Activated T-cell treated with anti-CD3 and anti-CD28 coated beads, Interleukin-2, amount 50 U/mL, for 24 hours (primary cell): ENCODE results near the gene GYS1.
"Not testable (repeated sequence)": the region's sequence is repeated elsewhere in the genome, so short reads cannot be mapped to it uniquely, and the experiment has no call there.

Experiments used
- DNase-seq: peaks from one replicate; pipeline ENCODE4 v3.0.0-alpha.2; 2020
- H3K27ac Mint-ChIP-seq: 2 replicates; pipeline ENCODE4 v1.8.0; 2020; ENCODE audit warnings: mild to moderate bottlenecking, mixed read lengths
- H3K27me3 Mint-ChIP-seq: 2 replicates; pipeline ENCODE4 v1.8.0; 2020; ENCODE audit warnings: mixed read lengths
- H3K36me3 Mint-ChIP-seq: 2 replicates; pipeline ENCODE4 v1.8.0; 2020; ENCODE audit warnings: low read depth, mixed read lengths
- H3K4me1 Mint-ChIP-seq: 2 replicates; pipeline ENCODE4 v1.8.0; 2020; ENCODE audit warnings: low read depth, mixed read lengths
- H3K4me3 Mint-ChIP-seq: 2 replicates; pipeline ENCODE4 v1.8.0; 2020; ENCODE audit warnings: mild to moderate bottlenecking, moderate library complexity, mixed read lengths
- H3K9me3 Mint-ChIP-seq: 2 replicates; pipeline ENCODE4 v1.8.0; 2020; ENCODE audit warnings: mixed read lengths

Gene GYS1

DNA sequence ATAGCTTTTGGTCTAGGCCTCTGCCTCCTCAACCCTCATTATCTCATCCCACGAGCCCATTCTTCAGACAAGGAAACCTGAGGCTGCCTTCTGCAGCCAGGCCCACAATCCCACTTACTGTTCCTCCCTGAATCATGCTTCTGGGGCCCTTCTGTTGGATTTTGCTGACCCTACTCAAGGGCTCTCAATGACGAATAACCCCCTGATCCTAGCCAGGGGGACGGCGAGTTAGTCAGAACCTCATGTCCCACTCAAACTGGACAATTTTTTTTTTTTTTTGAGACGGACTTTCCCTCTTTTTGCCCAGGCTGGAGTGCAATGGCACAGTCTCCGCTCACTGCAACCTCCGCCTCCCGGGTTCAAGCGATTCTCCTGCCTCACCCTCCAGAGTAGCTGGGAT, 29.0 kb upstream of the GYS1 start:
- no peaks in the 10 kb centered on the region for H3K9me3 Mint-ChIP-seq
- peaks cover 12% of the 10 kb centered on the region for H3K27me3 Mint-ChIP-seq
- H3K4me3 Mint-ChIP-seq: no peak overlapping the region
- H3K36me3 Mint-ChIP-seq: peaks cover under 1% of the 10 kb centered on the region
- peaks cover 34% of the 10 kb centered on the region for H3K4me1 Mint-ChIP-seq
- DNase-seq: no peak
- no peak overlapping the region for H3K27ac Mint-ChIP-seq

DNA sequence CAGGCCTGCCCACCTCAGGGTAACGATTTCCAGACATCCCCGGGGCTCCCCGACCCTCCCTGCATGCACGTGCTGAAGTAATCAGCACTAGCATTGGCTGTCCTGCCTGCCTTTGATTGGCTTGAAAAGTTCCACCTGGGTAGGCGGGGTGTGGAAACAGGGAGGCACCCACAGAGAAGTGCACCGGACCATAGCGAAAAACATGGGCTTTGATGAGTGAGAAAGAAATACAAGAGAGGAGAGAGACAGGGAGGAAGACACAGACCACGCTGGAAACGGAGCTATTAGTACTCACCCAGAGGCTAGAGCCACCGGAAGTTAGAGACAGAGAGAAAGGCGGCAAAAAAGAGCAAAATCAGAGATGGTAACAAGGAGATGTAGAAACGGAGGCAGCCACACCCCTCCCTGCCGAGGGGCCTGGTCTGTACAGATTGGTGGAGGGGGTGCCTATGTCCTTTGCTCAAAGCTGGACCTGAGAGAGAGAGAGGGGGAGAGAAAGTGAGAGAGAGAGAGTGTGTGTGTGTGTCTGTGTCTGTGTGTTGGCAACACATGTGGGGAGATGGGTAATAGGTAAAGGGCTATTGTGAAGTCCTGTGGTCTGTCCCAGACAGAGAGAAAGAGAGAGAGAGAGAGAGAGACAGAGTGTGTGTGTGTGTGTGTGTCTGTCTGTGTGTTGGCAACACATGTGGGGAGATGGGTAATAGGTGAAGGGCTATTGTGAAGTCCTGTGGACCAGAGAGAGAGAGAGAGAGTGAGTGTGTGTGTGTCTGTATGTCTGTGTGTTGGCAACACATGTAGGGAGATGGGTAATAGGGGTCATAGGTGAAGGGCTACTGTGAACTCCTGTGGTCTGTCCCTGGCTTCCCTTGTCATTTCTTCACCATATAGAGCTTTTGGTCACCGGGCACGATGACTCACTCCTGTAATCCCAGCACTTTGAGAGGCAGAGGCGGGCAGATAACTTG, 28.1 kb upstream of the GYS1 start:
- Mint-ChIP-seq H3K36me3 (peaks cover 9% of the 10 kb centered on the region), H3K27me3 (peaks cover 12% of the 10 kb centered on the region), H3K4me3 (no peak overlapping the region), H3K9me3 (no peaks in the 10 kb centered on the region), H3K4me1 (peaks cover 34% of the 10 kb centered on the region), H3K27ac (peak overlapping the region; percentile 7)
- no peak for DNase-seq

DNA sequence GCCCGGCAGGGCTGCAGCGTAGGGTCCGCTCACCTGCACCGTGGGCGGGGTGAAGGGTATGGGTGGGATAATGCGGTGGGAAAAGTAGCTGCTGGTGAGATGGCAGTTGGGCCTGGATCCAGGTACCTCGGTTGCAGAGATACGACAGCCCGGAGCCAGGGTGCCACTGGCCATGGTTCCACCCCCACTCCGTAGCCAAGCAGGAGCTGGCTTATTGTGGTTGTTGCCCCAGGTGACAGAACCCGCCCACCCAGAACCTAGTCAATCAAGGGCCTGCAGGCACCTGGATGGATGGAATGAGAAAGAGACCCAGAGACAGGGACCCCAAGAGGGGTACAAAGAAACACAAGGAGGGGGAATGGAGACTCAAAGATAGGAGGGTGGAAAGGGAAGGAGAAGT, 27.2 kb upstream of the GYS1 start:
- Mint-ChIP-seq H3K27ac (no peak overlapping the region), H3K4me1 (peaks cover 34% of the 10 kb centered on the region), H3K27me3 (peaks cover 12% of the 10 kb centered on the region), H3K4me3 (no peak overlapping the region), H3K9me3 (no peaks in the 10 kb centered on the region), H3K36me3 (peaks cover 18% of the 10 kb centered on the region)
- DNase-seq: no peak

DNA sequence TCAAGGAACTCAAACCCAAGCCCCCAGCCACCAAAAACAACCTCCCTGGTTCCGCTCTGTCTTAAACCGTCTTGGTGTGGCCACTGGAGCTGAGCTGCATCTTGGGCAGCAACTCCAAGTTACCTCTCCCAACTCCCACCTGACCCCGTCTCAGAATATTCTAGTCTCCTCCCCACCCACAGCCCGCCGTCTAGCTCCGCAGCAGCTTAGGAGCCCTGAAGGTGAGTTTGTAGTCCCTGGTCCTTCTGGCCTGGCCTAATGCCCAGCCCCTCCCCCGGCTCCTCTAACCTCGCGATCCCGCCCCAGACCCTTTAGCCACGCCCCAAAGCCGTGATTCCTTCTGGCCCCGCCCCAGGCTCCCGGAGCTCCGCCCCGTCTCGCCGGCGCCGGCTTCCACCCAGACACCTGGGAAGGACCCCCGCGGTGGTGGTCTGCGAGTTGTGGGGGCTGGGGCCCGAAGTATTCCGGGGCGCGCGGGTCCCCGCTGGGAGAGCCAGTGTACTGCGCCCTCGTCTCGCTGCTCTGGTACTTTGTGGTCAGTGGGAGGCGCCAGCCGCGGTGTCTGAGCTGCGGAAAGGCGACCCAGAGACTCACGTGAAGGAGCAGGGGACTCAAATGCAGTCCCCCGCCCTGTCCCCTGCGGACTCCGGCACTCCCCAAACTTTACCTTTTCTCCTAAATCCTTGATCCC, 26.3 kb upstream of the GYS1 start:
- H3K4me1 Mint-ChIP-seq: peaks cover 34% of the 10 kb centered on the region
- peaks cover 12% of the 10 kb centered on the region for H3K27me3 Mint-ChIP-seq
- no peaks in the 10 kb centered on the region for H3K9me3 Mint-ChIP-seq
- peak overlapping the region; percentile 74 for H3K4me3 Mint-ChIP-seq
- peak; percentile 84 for DNase-seq
- H3K36me3 Mint-ChIP-seq: peaks cover 28% of the 10 kb centered on the region
- peak overlapping the region; percentile 73 for H3K27ac Mint-ChIP-seq

DNA sequence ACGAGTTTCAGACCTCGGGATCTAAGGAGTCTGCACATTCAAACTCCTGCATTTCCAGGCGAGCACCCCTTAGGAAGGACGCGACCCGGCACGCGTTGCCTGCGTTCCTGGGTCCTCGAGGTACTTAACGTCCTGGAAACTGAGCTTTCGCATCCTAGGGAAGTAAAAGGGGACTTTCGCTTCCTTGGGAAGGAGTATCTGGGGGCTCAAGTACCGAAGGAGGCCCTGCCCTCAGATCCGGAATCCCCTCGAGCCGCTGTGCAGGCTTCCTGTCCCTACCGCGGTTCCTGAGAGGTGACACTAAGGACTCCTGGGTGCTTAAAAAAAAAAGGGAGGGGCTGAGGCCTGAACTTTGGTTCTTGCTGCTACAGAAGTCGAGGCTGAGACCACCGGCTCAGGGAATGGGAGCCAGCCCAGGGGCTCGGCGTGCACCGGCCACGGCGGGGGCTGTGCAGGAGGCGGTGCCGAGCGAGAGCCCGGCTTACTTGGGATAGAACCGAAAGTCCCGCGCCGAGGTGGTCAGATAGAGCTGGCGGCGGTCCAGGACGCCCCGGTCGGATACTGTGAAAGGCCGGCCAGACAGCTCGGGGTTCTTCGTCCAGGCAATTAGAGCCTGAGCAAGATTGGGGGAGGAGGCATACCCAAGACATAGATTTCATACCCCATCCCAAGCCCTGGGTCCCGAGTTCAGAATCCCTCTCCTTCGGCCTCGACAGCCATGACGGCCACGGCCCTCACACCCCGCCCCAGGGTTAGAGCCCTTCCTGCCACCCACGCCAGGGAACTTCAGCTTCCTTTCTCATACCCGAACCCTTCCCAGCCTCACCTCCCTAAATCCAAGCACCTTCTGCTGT, 25.5 kb upstream of the GYS1 start:
- Mint-ChIP-seq H3K4me3 (peak overlapping the region; percentile 74), H3K36me3 (peaks cover 35% of the 10 kb centered on the region), H3K27ac (peak overlapping the region; percentile 73), H3K27me3 (peaks cover 12% of the 10 kb centered on the region), H3K4me1 (peaks cover 34% of the 10 kb centered on the region)
- peak; percentile 54 for DNase-seq
- H3K9me3 Mint-ChIP-seq: not testable (repeated sequence)

DNA sequence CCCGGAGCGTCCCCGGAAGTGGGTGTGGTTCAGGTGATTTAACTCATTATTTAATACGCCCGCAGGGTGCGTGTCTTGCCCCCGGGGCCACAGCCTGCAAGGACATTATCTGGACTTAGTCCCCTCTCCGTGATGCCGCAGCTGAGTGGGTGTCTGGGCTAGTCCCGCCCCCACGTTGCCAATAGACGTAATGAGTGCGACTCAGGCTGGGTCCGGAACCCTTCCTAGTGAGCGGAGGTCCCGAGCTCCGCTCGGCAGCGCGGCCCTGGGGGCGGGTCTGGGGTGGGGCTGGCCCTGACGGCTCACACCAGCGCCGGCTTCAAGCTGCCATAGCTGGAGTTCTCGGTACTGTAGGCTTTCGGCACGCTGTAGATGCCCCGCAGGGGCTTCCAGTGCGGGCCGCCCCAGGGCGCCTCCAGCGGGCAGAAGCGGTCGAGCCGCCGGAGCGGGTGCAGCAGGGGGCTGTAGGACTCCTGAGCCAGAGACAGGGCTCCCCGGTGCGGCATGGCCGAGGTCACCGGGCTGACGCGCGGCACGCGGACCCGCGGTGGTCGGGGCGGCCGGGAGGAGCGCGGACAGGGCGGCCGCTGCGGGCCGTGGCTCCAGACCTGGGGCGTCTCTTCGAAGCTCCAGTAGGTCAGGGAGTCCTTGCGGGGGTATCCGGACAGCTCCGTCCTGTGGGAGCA, 24.7 kb upstream of the GYS1 start:
- Mint-ChIP-seq H3K27me3 (peaks cover 12% of the 10 kb centered on the region), H3K36me3 (peaks cover 42% of the 10 kb centered on the region), H3K9me3 (no peaks in the 10 kb centered on the region), H3K27ac (no peak overlapping the region), H3K4me1 (peaks cover 34% of the 10 kb centered on the region), H3K4me3 (peak overlapping the region; percentile 74)
- peak; percentile 80 for DNase-seq

DNA sequence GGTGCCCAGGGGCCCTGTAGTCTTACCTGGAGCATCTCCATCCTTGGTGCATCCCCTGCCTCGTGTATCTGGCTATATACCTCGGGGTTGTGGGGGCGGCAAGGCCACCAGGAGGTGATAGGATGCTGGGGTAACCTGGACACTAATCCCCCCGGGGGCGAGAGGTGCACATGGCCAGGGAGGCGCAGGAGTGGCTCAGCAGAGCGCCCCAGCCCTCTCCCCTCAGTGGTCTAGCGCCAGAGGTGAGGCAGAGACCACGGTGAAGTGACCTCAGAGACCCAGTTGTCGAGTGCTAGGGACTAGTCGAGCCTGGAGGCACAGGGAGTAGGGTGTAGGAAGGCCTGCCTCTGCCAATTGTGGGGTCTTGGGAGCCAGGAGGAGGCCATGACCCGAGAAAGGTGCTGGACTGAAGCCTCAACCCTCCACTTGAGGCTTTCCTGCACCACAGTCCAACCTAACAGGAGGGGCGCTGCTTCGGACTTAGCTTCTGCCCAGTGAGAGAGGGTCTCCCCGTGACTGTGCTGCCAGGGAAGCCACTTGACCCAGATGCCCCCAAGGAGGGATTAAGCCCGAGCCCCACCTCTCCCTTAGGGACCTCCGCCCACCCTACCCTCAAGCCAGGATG, 24.0 kb upstream of the GYS1 start, which contains the start of gene LHB:
LHB (minus strand) TSS at position 51 of the 625 bp plus-strand sequence; CDS start at position 41, 10 bp downstream.
- peaks cover 34% of the 10 kb centered on the region for H3K4me1 Mint-ChIP-seq

DNA sequence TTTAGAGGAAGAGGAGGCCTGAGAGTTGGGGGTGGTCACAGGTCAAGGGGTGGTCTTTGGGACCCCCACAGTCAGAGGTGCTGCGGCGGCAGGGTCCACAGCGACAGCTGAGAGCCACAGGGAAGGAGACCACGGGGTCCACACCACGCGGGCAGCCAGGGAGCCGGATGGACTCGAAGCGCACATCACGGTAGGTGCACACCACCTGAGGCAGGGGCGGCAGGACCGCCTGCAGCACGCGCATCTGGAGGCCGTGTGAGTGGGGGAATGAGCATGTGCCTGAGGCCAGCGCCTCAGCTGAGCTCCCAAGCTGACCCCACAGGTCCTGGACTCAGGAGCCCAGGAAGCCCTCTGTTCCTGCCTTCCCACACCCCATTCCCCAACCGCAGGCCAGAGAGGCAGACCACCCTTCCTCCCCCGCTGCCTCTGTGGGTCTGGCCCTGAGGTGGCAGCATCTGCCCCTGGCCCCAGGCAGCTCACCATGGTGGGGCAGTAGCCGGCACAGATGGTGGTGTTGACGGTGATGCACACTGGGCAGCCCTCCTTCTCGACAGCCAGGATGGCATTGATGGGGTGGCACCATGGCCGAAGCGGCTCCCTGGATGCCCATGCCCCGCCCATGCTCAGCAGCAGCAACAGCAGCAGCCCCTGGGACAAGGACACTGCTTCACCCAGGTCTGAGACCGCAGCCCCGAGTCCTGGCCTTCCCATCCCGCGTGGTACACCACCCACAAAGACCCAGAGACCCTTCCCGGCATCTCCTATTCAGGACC, 23.1 kb upstream of the GYS1 start:
- Mint-ChIP-seq H3K4me3 (no peak overlapping the region), H3K27ac (no peak overlapping the region), H3K9me3 (no peaks in the 10 kb centered on the region), H3K36me3 (peaks cover 58% of the 10 kb centered on the region), H3K27me3 (peaks cover 12% of the 10 kb centered on the region), H3K4me1 (peaks cover 26% of the 10 kb centered on the region)
- no peak for DNase-seq

More for the DNA sequence above, 24.0 kb upstream of the GYS1 start, which contains the start of gene LHB:
- no peak for DNase-seq
- Mint-ChIP-seq H3K27ac (no peak within 1 kb of the TSS), H3K9me3 (no peaks in the 10 kb centered on the region), H3K36me3 (peaks cover 49% of the 10 kb centered on the region), H3K27me3 (peaks cover 12% of the 10 kb centered on the region), H3K4me3 (peak within 1 kb of the TSS; percentile 74)

DNA sequence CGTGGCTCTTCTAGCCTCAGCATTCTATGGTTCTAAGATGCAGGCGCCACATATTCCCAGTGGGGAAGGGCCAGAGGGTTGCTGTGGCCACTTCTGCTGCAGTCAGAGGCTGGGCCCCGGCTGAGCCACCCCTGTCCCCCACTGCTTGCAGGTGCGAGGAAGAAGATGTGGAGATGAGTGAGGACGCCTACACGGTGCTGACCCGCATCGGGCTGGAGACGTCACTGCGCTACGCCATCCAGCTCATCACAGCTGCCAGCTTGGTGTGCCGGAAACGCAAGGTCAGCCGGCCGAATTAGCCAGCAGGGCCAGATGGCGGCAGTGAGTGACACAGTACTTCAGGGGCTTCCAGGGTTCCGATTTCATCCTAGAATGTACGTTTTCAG, 21.8 kb upstream of the GYS1 start:
- Mint-ChIP-seq H3K27ac (no peak overlapping the region), H3K4me1 (peaks cover 20% of the 10 kb centered on the region), H3K27me3 (peaks cover 8% of the 10 kb centered on the region), H3K4me3 (no peak overlapping the region), H3K9me3 (no peaks in the 10 kb centered on the region), H3K36me3 (peaks cover 72% of the 10 kb centered on the region)
- no peak for DNase-seq

DNA sequence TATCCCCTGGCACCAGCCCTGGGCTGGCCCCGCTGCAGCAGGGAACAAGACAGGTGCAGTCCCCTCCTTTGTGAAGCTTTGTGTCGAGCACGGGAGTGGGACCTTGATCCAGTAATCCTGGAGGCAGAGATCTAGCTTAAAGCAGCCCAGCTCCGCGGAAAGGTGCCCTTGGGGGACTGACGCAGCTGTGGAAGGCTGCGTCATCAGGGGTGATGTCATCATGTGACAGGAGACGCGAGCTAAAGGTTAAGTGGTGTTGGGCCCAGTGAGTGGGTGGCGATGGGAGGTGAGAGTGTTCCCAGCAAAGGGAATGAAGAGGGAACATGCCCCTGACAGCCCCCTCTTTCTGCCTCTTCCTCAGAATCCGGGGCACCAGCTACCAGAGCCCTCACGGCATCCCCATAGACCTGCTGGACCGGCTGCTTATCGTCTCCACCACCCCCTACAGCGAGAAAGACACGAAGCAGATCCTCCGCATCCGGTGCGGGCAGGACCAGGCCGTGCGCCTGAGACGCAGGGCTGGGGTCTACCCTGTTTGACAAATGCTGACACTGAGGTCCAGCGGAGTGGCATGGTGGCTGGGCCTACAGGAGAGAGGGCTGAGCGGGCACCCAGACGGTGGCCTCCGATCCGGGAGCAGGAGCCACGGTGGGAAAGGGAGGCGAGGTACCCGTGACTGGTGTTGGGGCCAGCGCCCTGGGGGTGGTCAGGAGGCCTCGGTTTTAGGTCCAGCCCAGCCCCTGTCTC, 21.2 kb upstream of the GYS1 start:
- Mint-ChIP-seq H3K27me3 (peaks cover 8% of the 10 kb centered on the region), H3K4me3 (no peak overlapping the region), H3K36me3 (peaks cover 78% of the 10 kb centered on the region), H3K27ac (no peak overlapping the region), H3K4me1 (peaks cover 16% of the 10 kb centered on the region), H3K9me3 (no peaks in the 10 kb centered on the region)
- no peak for DNase-seq

DNA sequence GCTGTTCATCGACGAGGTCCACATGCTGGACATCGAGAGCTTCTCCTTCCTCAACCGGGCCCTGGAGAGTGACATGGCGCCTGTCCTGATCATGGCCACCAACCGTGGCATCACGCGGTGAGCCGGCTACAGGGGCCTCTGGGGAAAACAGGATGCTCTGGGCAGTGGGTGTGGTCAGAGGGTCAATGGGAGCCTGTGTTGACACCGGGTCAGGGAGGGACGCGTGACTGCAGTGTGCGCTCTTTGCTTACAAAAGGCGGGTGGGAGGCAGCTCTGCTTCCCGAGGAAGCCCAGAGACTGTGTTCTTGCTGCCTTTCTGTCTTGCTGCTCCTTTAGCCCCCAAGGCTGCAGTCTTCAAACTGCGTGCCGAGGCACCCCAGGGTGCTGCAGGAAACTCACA, 18.1 kb upstream of the GYS1 start:
- no peak overlapping the region for H3K27ac Mint-ChIP-seq
- H3K9me3 Mint-ChIP-seq: no peaks in the 10 kb centered on the region
- H3K4me1 Mint-ChIP-seq: no peaks in the 10 kb centered on the region
- H3K4me3 Mint-ChIP-seq: no peak overlapping the region
- DNase-seq: no peak
- peaks cover 88% of the 10 kb centered on the region for H3K36me3 Mint-ChIP-seq
- H3K27me3 Mint-ChIP-seq: no peaks in the 10 kb centered on the region

DNA sequence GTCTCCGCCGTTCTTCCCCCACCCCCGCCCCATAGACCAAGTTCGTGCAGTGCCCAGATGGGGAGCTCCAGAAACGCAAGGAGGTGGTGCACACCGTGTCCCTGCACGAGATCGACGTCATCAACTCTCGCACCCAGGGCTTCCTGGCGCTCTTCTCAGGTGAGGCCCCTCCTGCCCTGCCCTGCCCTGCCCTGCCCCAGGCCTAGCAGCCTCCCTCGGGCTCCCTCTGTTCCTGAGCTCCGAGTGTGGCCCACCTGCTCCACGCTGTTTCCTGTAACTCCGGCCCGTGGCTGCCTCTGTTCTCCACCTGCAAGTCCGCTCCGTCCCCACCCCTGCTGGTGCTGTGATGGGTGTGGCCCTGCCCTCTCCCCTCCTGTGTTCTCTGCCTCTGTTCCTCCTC, 17.3 kb upstream of the GYS1 start:
- H3K36me3 Mint-ChIP-seq: peaks cover 88% of the 10 kb centered on the region
- no peak overlapping the region for H3K4me3 Mint-ChIP-seq
- H3K27ac Mint-ChIP-seq: no peak overlapping the region
- no peak for DNase-seq
- H3K4me1 Mint-ChIP-seq: no peaks in the 10 kb centered on the region
- H3K9me3 Mint-ChIP-seq: no peaks in the 10 kb centered on the region
- H3K27me3 Mint-ChIP-seq: no peaks in the 10 kb centered on the region
